ENCODE results near the gene SCUBE1.

GRCh38 chr22:43390872-43391271 is 47.7 kb upstream of the SCUBE1 start:
- no peak for TF ChIP-seq CTCF (IDR thresholded peaks at IDR 0.05)
- TF ChIP-seq SIN3A (IDR thresholded peaks at IDR 0.05; ENCODE audit: borderline replicate concordance, insufficient read depth, low read depth, low read length) = no peak
